Subcutaneous adipose tissue (tissue), 4 donors: ENCODE data around the gene PCDHAC2. TPM values are rescaled to one million over a fixed set of nuclear protein-coding genes. Genes with fewer than 3 reads are reported as not detected.

ENCODE experiments used
- CTCF ChIP-seq: fragments of 450-650 bp; IDR thresholded peaks from one replicate; pipeline ENCODE4 v1.5.1; 2016; ENCODE audit warnings: low read depth, mild to moderate bottlenecking, control low read depth, antibody characterized with exemption, moderate library complexity
- total RNA-seq, 4 donors: library from RNA; depleted of rRNA; stranded (reverse); fragments of >200 nt; gene quantifications; one replicate each; pipeline ENCODE4 v1.1.0, GENCODE V29; 2016

Gene PCDHAC2, protein sequence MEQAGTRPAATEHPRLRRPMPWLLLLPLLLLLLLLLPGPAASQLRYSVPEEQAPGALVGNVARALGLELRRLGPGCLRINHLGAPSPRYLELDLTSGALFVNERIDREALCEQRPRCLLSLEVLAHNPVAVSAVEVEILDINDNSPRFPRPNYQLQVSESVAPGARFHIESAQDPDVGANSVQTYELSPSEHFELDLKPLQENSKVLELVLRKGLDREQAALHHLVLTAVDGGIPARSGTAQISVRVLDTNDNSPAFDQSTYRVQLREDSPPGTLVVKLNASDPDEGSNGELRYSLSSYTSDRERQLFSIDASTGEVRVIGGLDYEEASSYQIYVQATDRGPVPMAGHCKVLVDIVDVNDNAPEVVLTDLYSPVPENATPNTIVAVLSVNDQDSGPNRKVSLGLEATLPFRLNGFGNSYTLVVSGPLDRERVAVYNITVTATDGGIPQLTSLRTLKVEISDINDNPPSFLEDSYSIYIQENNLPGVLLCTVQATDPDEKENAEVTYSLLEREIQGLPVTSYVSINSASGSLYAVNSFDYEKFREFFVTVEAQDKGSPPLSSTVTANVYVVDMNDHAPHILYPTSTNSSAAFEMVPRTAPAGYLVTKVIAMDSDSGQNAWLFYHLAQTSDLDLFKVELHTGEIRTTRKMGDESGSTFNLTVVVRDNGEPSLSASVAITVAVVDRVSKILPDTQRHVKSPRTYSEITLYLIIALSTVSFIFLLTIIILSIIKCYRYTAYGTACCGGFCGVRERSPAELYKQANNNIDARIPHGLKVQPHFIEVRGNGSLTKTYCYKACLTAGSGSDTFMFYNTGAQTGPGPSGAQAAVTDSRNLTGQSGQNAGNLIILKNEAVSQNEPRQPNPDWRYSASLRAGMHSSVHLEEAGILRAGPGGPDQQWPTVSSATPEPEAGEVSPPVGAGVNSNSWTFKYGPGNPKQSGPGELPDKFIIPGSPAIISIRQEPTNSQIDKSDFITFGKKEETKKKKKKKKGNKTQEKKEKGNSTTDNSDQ
- total RNA-seq, result 1 to 10 TPM in 1 of 4 donors, under 1 TPM in 3; 0.49 to 1.1 (median 0.81) TPM

GRCh38 chr5:140966293-140967225, at the start of gene PCDHAC2:
Gene PCDHAC2, plus strand, starts transcription at chr5:140966476. Its CDS starts 291 bp downstream, at chr5:140966767.
- TF ChIP-seq CTCF, result no peak

DNA sequence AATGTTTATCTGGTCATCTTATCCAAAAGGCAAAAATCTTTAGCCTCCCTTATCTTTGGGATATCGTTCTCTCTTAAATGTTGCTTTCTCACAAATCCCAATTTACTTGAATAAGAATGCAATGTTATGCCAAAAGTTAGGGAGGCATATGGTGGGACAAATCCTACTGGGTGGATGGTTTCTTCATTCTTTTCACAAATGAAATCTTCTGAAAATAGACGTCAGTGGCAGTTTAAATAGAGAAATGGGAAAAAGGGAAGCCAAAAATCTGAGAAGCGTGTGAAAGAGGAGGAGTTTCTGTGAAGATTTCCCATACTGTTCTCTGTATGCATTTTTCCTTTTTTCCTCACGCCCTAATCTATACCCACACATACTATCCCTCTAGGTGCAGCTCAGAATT, 42.7 kb upstream of the PCDHAC2 start:
- no peak for TF ChIP-seq CTCF

- no peak for TF ChIP-seq CTCF
Observed at GRCh38 chr5:140925806-140926442, 40.4 kb upstream of the PCDHAC2 start, which contains the start of gene PCDHAC1. Gene PCDHAC1, plus strand, starts transcription at chr5:140926299. Its CDS starts 594 bp downstream, at chr5:140926893.

DNA sequence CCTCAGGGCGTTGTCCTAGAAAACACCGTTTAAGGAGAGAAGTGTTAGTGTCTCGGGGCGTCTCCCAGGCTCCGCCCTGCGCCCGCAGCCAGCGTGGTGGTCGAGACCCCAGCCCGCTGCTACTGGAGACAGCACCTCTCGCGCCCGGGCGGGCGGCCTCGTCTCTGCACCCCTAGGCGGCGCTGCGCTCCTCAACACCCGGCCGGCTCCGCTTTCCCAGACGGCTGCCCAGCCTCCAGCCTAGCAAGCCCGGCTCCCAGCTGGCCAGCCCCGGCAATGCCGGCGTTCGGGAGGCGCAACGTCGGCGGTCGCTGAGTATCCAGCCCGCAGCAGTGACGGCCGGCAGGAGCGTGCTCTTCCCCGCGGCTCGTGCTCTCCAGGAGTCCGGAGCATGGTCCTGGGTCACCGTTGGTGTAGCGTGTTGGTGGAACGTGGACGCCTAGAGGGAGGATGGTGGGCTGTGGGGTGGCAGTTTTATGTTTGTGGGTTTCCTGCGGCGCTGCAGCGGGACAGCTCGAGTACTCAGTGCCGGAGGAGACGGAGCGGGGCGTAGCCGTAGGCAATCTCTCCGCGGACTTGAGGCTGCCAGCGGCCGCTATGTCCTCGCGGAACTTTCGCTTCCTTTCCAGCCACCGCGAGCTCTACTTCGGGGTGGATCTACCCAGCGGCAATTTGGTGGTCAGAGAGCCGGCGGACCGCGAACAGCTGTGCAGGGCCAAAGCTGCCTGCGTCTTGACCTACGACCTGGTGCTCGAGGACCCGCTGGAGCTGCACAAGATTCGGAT, 39.6 kb upstream of the PCDHAC2 start:
- no peak for TF ChIP-seq CTCF

GRCh38 chr5:140927228-140927573, 39.1 kb upstream of the PCDHAC2 start:
- no peak for TF ChIP-seq CTCF
